Measurements from ENCODE around the gene SPAG5.
A peak's percentile ranks its signal among the peaks of the same experiment; 100 is the strongest.

SPAG5 gene

GRCh38 chr17:28571361-28572122, 27.3 kb downstream of the SPAG5 start, which contains the start of gene PIGS:
Gene PIGS, minus strand, starts transcription at chr17:28571524. Its CDS starts 28 bp downstream, at chr17:28571496.
- H3K36me3 ChIP-seq (ENCODE audit: control insufficient read depth in 1 of 2, insufficient read depth in 2 of 2, low read length in 2 of 2) = peaks cover 0 to 3% of the 10 kb centered on the region in 2 donors
- H3K4me3 ChIP-seq (ENCODE audit: low read depth in 1 of 2, low read length in 2 of 2) = peak within 1 kb of the TSS; percentile 91 to 99
- peaks cover 8 to 30% of the 10 kb centered on the region in 2 donors for H3K4me1 ChIP-seq (ENCODE audit: control insufficient read depth in 1 of 2, insufficient read depth in 2 of 2, low read length in 2 of 2)
- peak within 1 kb of the TSS; percentile 88 for H3K27ac ChIP-seq (ENCODE audit: low read length)
- H3K27me3 ChIP-seq (ENCODE audit: low read depth, low read length) = no peaks in the 10 kb centered on the region
- H3K9me3 ChIP-seq (ENCODE audit: control insufficient read depth in 1 of 2, low read length in 2 of 2) = no peaks in the 10 kb centered on the region

- Histone ChIP-seq H3K9me3 (ENCODE audit: control insufficient read depth in 1 of 2, low read length in 2 of 2) (no peaks in the 10 kb centered on the region), H3K4me1 (ENCODE audit: control insufficient read depth in 1 of 2, insufficient read depth in 2 of 2, low read length in 2 of 2) (peaks cover 8 to 26% of the 10 kb centered on the region in 2 donors), H3K36me3 (ENCODE audit: control insufficient read depth in 1 of 2, insufficient read depth in 2 of 2, low read length in 2 of 2) (peaks cover 0 to 3% of the 10 kb centered on the region in 2 donors), H3K27me3 (ENCODE audit: low read depth, low read length) (no peaks in the 10 kb centered on the region), H3K27ac (ENCODE audit: low read length) (peak overlapping the region; percentile 65), H3K4me3 (ENCODE audit: low read depth in 1 of 2, low read length in 2 of 2) (peak overlapping the region; percentile 91 to 99)
Measured at GRCh38 chr17:28570716-28571360, 28.0 kb downstream of the SPAG5 start.

GRCh38 chr17:28569446-28569845, 29.4 kb downstream of the SPAG5 start:
- Histone ChIP-seq H3K27ac (ENCODE audit: low read length) (no peak overlapping the region), H3K4me1 (ENCODE audit: control insufficient read depth in 1 of 2, insufficient read depth in 2 of 2, low read length in 2 of 2) (peaks cover 8 to 25% of the 10 kb centered on the region in 2 donors), H3K4me3 (ENCODE audit: low read depth in 1 of 2, low read length in 2 of 2) (no peak overlapping the region), H3K27me3 (ENCODE audit: low read depth, low read length) (no peaks in the 10 kb centered on the region), H3K9me3 (ENCODE audit: control insufficient read depth in 1 of 2, low read length in 2 of 2) (no peaks in the 10 kb centered on the region), H3K36me3 (ENCODE audit: control insufficient read depth in 1 of 2, insufficient read depth in 2 of 2, low read length in 2 of 2) (peaks cover 0 to 3% of the 10 kb centered on the region in 2 donors)

- no peak overlapping the region for H3K27ac ChIP-seq (ENCODE audit: low read length)
Measured at GRCh38 chr17:28567604-28568003, 31.2 kb downstream of the SPAG5 start.

GRCh38 chr17:28563475-28563874, 35.4 kb downstream of the SPAG5 start:
- H3K27ac ChIP-seq (ENCODE audit: low read length) = no peak overlapping the region
- H3K9me3 ChIP-seq (ENCODE audit: control insufficient read depth in 1 of 2, low read length in 2 of 2) = no peaks in the 10 kb centered on the region
- H3K4me1 ChIP-seq (ENCODE audit: control insufficient read depth in 1 of 2, insufficient read depth in 2 of 2, low read length in 2 of 2) = no peaks in the 10 kb centered on the region
- no peaks in the 10 kb centered on the region for H3K27me3 ChIP-seq (ENCODE audit: low read depth, low read length)
- H3K36me3 ChIP-seq (ENCODE audit: control insufficient read depth in 1 of 2, insufficient read depth in 2 of 2, low read length in 2 of 2) = peaks cover 22 to 31% of the 10 kb centered on the region in 2 donors
- no peak overlapping the region for H3K4me3 ChIP-seq (ENCODE audit: low read depth in 1 of 2, low read length in 2 of 2)

More at GRCh38 chr17:28567604-28568003, 31.2 kb downstream of the SPAG5 start:
- Histone ChIP-seq H3K4me1 (ENCODE audit: control insufficient read depth in 1 of 2, insufficient read depth in 2 of 2, low read length in 2 of 2) (peaks cover 8 to 24% of the 10 kb centered on the region in 2 donors), H3K4me3 (ENCODE audit: low read depth in 1 of 2, low read length in 2 of 2) (no peak overlapping the region), H3K27me3 (ENCODE audit: low read depth, low read length) (no peaks in the 10 kb centered on the region), H3K9me3 (ENCODE audit: control insufficient read depth in 1 of 2, low read length in 2 of 2) (no peaks in the 10 kb centered on the region), H3K36me3 (ENCODE audit: control insufficient read depth in 1 of 2, insufficient read depth in 2 of 2, low read length in 2 of 2) (peaks cover 4 to 14% of the 10 kb centered on the region in 2 donors)

GRCh38 chr17:28555022-28555421, 43.8 kb downstream of the SPAG5 start:
- Histone ChIP-seq H3K9me3 (ENCODE audit: control insufficient read depth in 1 of 2, low read length in 2 of 2) (no peaks in the 10 kb centered on the region), H3K27ac (ENCODE audit: low read length) (no peak overlapping the region), H3K4me3 (ENCODE audit: low read depth in 1 of 2, low read length in 2 of 2) (no peak overlapping the region), H3K4me1 (ENCODE audit: control insufficient read depth in 1 of 2, insufficient read depth in 2 of 2, low read length in 2 of 2) (peaks cover 4 to 19% of the 10 kb centered on the region in 2 donors), H3K27me3 (ENCODE audit: low read depth, low read length) (no peaks in the 10 kb centered on the region), H3K36me3 (ENCODE audit: control insufficient read depth in 1 of 2, insufficient read depth in 2 of 2, low read length in 2 of 2) (peaks cover 50 to 59% of the 10 kb centered on the region in 2 donors)

GRCh38 chr17:28554565-28554964, 44.3 kb downstream of the SPAG5 start:
- Histone ChIP-seq H3K9me3 (ENCODE audit: control insufficient read depth in 1 of 2, low read length in 2 of 2) (no peaks in the 10 kb centered on the region), H3K27me3 (ENCODE audit: low read depth, low read length) (no peaks in the 10 kb centered on the region), H3K27ac (ENCODE audit: low read length) (no peak overlapping the region), H3K4me1 (ENCODE audit: control insufficient read depth in 1 of 2, insufficient read depth in 2 of 2, low read length in 2 of 2) (peaks cover 4 to 24% of the 10 kb centered on the region in 2 donors), H3K36me3 (ENCODE audit: control insufficient read depth in 1 of 2, insufficient read depth in 2 of 2, low read length in 2 of 2) (peaks cover 46 to 54% of the 10 kb centered on the region in 2 donors), H3K4me3 (ENCODE audit: low read depth in 1 of 2, low read length in 2 of 2) (no peak overlapping the region)

- H3K4me1 ChIP-seq (ENCODE audit: control insufficient read depth in 1 of 2, insufficient read depth in 2 of 2, low read length in 2 of 2) = peaks cover 4 to 29% of the 10 kb centered on the region in 2 donors
- no peaks in the 10 kb centered on the region for H3K9me3 ChIP-seq (ENCODE audit: control insufficient read depth in 1 of 2, low read length in 2 of 2)
- peaks cover 40 to 46% of the 10 kb centered on the region in 2 donors for H3K36me3 ChIP-seq (ENCODE audit: control insufficient read depth in 1 of 2, insufficient read depth in 2 of 2, low read length in 2 of 2)
- H3K4me3 ChIP-seq (ENCODE audit: low read depth in 1 of 2, low read length in 2 of 2) = peak overlapping the region; percentile 45 to 79
- no peaks in the 10 kb centered on the region for H3K27me3 ChIP-seq (ENCODE audit: low read depth, low read length)
- H3K27ac ChIP-seq (ENCODE audit: low read length) = no peak overlapping the region
Measured at GRCh38 chr17:28553000-28553505, 45.8 kb downstream of the SPAG5 start.

- peaks cover 4 to 29% of the 10 kb centered on the region in 2 donors for H3K4me1 ChIP-seq (ENCODE audit: control insufficient read depth in 1 of 2, insufficient read depth in 2 of 2, low read length in 2 of 2)
- H3K9me3 ChIP-seq (ENCODE audit: control insufficient read depth in 1 of 2, low read length in 2 of 2) = no peaks in the 10 kb centered on the region
- H3K4me3 ChIP-seq (ENCODE audit: low read depth in 1 of 2, low read length in 2 of 2) = peak within 1 kb of the TSS; percentile 45 to 79
- peaks cover 35 to 40% of the 10 kb centered on the region in 2 donors for H3K36me3 ChIP-seq (ENCODE audit: control insufficient read depth in 1 of 2, insufficient read depth in 2 of 2, low read length in 2 of 2)
- no peaks in the 10 kb centered on the region for H3K27me3 ChIP-seq (ENCODE audit: low read depth, low read length)
- no peak within 1 kb of the TSS for H3K27ac ChIP-seq (ENCODE audit: low read length)
Measured at GRCh38 chr17:28552176-28552999, 46.4 kb downstream of the SPAG5 start, which contains the start of gene UNC119. Gene UNC119, minus strand, starts transcription at chr17:28552624. Its CDS starts 67 bp downstream, at chr17:28552557.

- H3K36me3 ChIP-seq (ENCODE audit: control insufficient read depth in 1 of 2, insufficient read depth in 2 of 2, low read length in 2 of 2) = peaks cover 28 to 36% of the 10 kb centered on the region in 2 donors
- peak overlapping the region; percentile 45 to 79 for H3K4me3 ChIP-seq (ENCODE audit: low read depth in 1 of 2, low read length in 2 of 2)
- peaks cover 4 to 29% of the 10 kb centered on the region in 2 donors for H3K4me1 ChIP-seq (ENCODE audit: control insufficient read depth in 1 of 2, insufficient read depth in 2 of 2, low read length in 2 of 2)
- H3K9me3 ChIP-seq (ENCODE audit: control insufficient read depth in 1 of 2, low read length in 2 of 2) = no peaks in the 10 kb centered on the region
- no peaks in the 10 kb centered on the region for H3K27me3 ChIP-seq (ENCODE audit: low read depth, low read length)
- H3K27ac ChIP-seq (ENCODE audit: low read length) = no peak overlapping the region
Measured at GRCh38 chr17:28551421-28552175, 47.2 kb downstream of the SPAG5 start.

Data from muscle layer of duodenum (tissue), 2 donors.